Measurements from ENCODE around the gene HEPHL1.

HEPHL1 gene

GRCh38 chr11:94017446-94017845 is 3.7 kb upstream of the HEPHL1 start:
- no peaks in the 10 kb centered on the region for H3K79me2 ChIP-seq (ENCODE audit: low read length)
- no peak overlapping the region for H3K27ac ChIP-seq (ENCODE audit: low read length)
- TF ChIP-seq EZH2phosphoT487 (IDR thresholded peaks at IDR 0.05; ENCODE audit: low read length) (no peak), EZH2 (optimal IDR thresholded peaks at IDR 0.05; ENCODE audit: low read depth, low read length) (no peak)
- TF ChIP-seq, protein P1, sequence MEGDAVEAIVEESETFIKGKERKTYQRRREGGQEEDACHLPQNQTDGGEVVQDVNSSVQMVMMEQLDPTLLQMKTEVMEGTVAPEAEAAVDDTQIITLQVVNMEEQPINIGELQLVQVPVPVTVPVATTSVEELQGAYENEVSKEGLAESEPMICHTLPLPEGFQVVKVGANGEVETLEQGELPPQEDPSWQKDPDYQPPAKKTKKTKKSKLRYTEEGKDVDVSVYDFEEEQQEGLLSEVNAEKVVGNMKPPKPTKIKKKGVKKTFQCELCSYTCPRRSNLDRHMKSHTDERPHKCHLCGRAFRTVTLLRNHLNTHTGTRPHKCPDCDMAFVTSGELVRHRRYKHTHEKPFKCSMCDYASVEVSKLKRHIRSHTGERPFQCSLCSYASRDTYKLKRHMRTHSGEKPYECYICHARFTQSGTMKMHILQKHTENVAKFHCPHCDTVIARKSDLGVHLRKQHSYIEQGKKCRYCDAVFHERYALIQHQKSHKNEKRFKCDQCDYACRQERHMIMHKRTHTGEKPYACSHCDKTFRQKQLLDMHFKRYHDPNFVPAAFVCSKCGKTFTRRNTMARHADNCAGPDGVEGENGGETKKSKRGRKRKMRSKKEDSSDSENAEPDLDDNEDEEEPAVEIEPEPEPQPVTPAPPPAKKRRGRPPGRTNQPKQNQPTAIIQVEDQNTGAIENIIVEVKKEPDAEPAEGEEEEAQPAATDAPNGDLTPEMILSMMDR (IDR thresholded peaks at IDR 0.05; ENCODE audit: low read length): no peak
- H3K4me1 ChIP-seq (ENCODE audit: low read length): no peaks in the 10 kb centered on the region
- H3K4me2 ChIP-seq (ENCODE audit: low read depth, low read length): no peak overlapping the region
- no peak overlapping the region for H3K4me3 ChIP-seq (ENCODE audit: low read length)
- no peak for DNase-seq
- H3K9me2 ChIP-seq (replicated peaks; ENCODE audit: insufficient read depth, low read length): no peaks in the 10 kb centered on the region
- no peak overlapping the region for H3K9ac ChIP-seq (ENCODE audit: low read length)
- no peak overlapping the region for H2AFZ ChIP-seq (ENCODE audit: low read length)
- H3K36me3 ChIP-seq (replicated peaks; ENCODE audit: insufficient read depth, low read length): no peaks in the 10 kb centered on the region
- no peaks in the 10 kb centered on the region for H4K20me1 ChIP-seq (ENCODE audit: insufficient read depth, low read length)
- H3K27me3 ChIP-seq (replicated peaks; ENCODE audit: insufficient read depth, low read length): no peaks in the 10 kb centered on the region
- no peaks in the 10 kb centered on the region for H3F3A ChIP-seq (ENCODE audit: insufficient read depth, low read length)
- H3K9me3 ChIP-seq (replicated peaks; ENCODE audit: insufficient read depth, low read length): no peaks in the 10 kb centered on the region

GRCh38 chr11:94018721-94019120 is 2.4 kb upstream of the HEPHL1 start:
- Histone ChIP-seq H3K27me3 (replicated peaks; ENCODE audit: insufficient read depth, low read length) (no peaks in the 10 kb centered on the region), H3K4me3 (ENCODE audit: low read length) (no peak overlapping the region), H3F3A (ENCODE audit: insufficient read depth, low read length) (no peaks in the 10 kb centered on the region), H3K79me2 (ENCODE audit: low read length) (no peaks in the 10 kb centered on the region), H3K27ac (ENCODE audit: low read length) (no peak overlapping the region), H3K4me2 (ENCODE audit: low read depth, low read length) (no peak overlapping the region), H3K36me3 (replicated peaks; ENCODE audit: insufficient read depth, low read length) (no peaks in the 10 kb centered on the region), H3K4me1 (ENCODE audit: low read length) (no peaks in the 10 kb centered on the region), H3K9ac (ENCODE audit: low read length) (no peak overlapping the region), H4K20me1 (ENCODE audit: insufficient read depth, low read length) (no peaks in the 10 kb centered on the region), H3K9me2 (replicated peaks; ENCODE audit: insufficient read depth, low read length) (no peaks in the 10 kb centered on the region), H3K9me3 (replicated peaks; ENCODE audit: insufficient read depth, low read length) (no peaks in the 10 kb centered on the region), H2AFZ (ENCODE audit: low read length) (no peak overlapping the region)
- DNase-seq: no peak
- TF ChIP-seq EZH2 (optimal IDR thresholded peaks at IDR 0.05; ENCODE audit: low read depth, low read length): no peak
- no peak for TF ChIP-seq EZH2phosphoT487 (IDR thresholded peaks at IDR 0.05; ENCODE audit: low read length)
- TF ChIP-seq, protein P1 (IDR thresholded peaks at IDR 0.05; ENCODE audit: low read length): no peak

GRCh38 chr11:94023856-94024255 is 2.7 kb downstream of the HEPHL1 start:
- H2AFZ ChIP-seq (ENCODE audit: low read length): no peak overlapping the region
- H3K27me3 ChIP-seq (replicated peaks; ENCODE audit: insufficient read depth, low read length): no peaks in the 10 kb centered on the region
- H3K4me1 ChIP-seq (ENCODE audit: low read length): no peaks in the 10 kb centered on the region
- H3K36me3 ChIP-seq (replicated peaks; ENCODE audit: insufficient read depth, low read length): no peaks in the 10 kb centered on the region
- H3K4me3 ChIP-seq (ENCODE audit: low read length): no peak overlapping the region
- H3K9ac ChIP-seq (ENCODE audit: low read length): no peak overlapping the region
- H4K20me1 ChIP-seq (ENCODE audit: insufficient read depth, low read length): no peaks in the 10 kb centered on the region
- no peaks in the 10 kb centered on the region for H3K9me2 ChIP-seq (replicated peaks; ENCODE audit: insufficient read depth, low read length)
- no peak for DNase-seq
- H3K4me2 ChIP-seq (ENCODE audit: low read depth, low read length): no peak overlapping the region
- H3K9me3 ChIP-seq (replicated peaks; ENCODE audit: insufficient read depth, low read length): no peaks in the 10 kb centered on the region
- no peaks in the 10 kb centered on the region for H3K79me2 ChIP-seq (ENCODE audit: low read length)
- TF ChIP-seq EZH2 (optimal IDR thresholded peaks at IDR 0.05; ENCODE audit: low read depth, low read length): no peak
- no peak for TF ChIP-seq EZH2phosphoT487 (IDR thresholded peaks at IDR 0.05; ENCODE audit: low read length)
- TF ChIP-seq, protein P1 (IDR thresholded peaks at IDR 0.05; ENCODE audit: low read length): no peak
- H3F3A ChIP-seq (ENCODE audit: insufficient read depth, low read length): no peaks in the 10 kb centered on the region
- H3K27ac ChIP-seq (ENCODE audit: low read length): no peak overlapping the region
